Gastrocnemius medialis (tissue), 4 donors: ENCODE measurements around the gene MUC5B.

ENCODE experiments used
- CTCF ChIP-seq, 5 experiments: fragments of 450-650 bp in 3 of 5; fragments of 200-600 bp in 2 of 5; sonication (generic) in 2 of 5; IDR thresholded peaks in 4 of 5; conservative IDR thresholded peaks in 1 of 5; 1 replicate in 4 of 5; 2 replicates in 1 of 5; pipeline ENCODE4 v1.5.1; 2016 to 2019; ENCODE audit warnings: antibody characterized with exemption in 5 of 5, mild to moderate bottlenecking in 3 of 5, moderate library complexity in 3 of 5
- POLR2A ChIP-seq, 2 donors: fragments of 450-650 bp; IDR thresholded peaks; one replicate each; pipeline ENCODE4 v1.6.1; 2017; ENCODE audit warnings: antibody characterized with exemption in 2 of 2, mild to moderate bottlenecking in 2 of 2, moderate library complexity in 2 of 2

GRCh38 chr11:1228921-1229451 lies 6.1 kb downstream of the MUC5B start:
- TF ChIP-seq CTCF (IDR thresholded peaks at IDR 0.05 in 4 of 5, conservative IDR thresholded peaks at IDR 0.05 in 1 of 5) (no peak), POLR2A (IDR thresholded peaks at IDR 0.05) (no peak)
